Fibroblast of peridontal ligament (primary cell): ENCODE results near the gene MARCHF3.
"Not testable (repeated sequence)": the region's sequence is repeated elsewhere in the genome, so short reads cannot be mapped to it uniquely, and the experiment has no call there.

Experiments used
- DNase-seq: peaks from one replicate; pipeline ENCODE4 v3.0.0-alpha.2; 2010; ENCODE audit errors: extremely low read depth

MARCHF3 gene

GRCh38 chr5:126875303-126875785 is 155.0 kb downstream of the MARCHF3 start:
- DNase-seq = no peak

GRCh38 chr5:126872561-126873354 is 157.6 kb downstream of the MARCHF3 start:
- DNase-seq = peak; percentile 31

- no peak for DNase-seq
These were observed 158.9 kb downstream of the MARCHF3 start for GRCh38 chr5:126871441-126871840.

DNA sequence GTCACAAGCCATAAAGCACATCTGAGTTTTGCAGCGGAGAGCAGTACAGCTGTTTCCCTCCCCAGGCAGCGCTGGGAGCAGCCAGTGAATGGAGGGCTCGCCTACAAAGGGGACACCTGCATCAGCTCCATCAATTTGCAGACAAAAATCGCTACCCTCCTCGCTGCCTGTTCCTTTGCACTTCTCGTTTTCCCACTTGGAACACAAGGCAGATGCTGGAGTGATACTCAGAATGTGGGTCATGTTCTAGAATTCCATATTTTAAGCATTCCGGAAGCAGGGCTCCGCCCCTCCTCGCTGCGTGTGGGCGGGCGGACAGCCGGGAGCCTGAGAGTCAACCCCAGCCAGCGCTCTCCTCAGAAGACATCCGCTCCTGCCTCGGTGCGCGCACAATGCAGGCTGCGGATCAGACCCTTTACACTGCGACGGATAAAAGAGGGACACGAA is 161.3 kb downstream of the MARCHF3 start:
- DNase-seq = peak; percentile 33

DNA sequence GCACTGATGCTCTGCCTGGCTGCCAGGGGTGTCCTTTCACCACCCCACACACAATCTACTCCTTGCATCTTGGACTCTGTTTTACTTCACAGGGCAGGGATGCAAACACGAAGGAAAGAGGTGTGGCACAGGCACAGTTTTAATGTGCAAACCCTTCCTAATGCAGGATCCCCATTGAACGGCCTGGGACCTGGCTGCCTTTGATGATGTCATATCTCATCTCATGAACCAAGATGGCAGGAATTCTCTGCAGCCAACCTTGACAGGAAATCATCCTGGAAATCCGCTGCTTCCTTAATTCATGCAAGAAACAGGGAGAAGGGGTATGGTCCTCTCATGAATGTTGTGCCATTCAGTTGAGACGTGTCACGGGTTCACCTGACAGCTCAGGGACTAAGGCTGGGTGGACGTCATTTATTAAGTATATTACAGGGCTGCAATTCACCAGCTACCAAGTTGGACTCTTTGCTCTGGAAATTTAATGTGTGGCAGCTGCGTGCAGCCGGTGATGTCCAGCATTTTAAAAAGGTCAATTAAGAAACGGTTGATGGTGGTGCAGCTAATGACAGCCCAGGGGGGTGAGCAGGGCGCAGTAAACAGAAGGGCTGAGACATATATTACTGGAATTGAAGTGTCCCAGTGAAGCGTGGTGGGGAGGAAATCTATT is 161.9 kb downstream of the MARCHF3 start:
- DNase-seq = no peak

- no peak for DNase-seq
These were observed 163.3 kb downstream of the MARCHF3 start for GRCh38 chr5:126866851-126867636.

- peak; percentile 87 for DNase-seq
These were observed 165.1 kb downstream of the MARCHF3 start for GRCh38 chr5:126865299-126865698.

GRCh38 chr5:126864042-126864688 is 166.2 kb downstream of the MARCHF3 start:
- no peak for DNase-seq

DNA sequence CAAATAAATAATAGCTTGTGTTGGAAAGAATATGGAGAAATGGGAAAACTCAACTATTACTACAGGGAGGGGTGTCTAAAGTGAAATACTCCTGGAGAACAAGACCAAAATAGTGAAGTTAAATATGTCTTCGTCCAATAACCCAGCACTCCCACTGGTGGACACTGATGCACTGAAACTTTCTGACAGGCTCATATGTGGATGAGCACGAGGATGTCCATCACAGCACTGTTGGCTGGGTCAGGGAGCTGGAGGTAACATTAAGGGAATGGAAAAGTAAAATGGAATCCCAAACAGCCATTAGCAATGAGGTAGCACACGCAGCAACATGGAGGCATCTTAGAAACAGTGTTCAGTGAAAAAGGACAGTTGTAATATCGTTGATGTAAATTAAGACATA is 167.0 kb downstream of the MARCHF3 start:
- DNase-seq = no peak

GRCh38 chr5:126858441-126858840 is 171.9 kb downstream of the MARCHF3 start:
- DNase-seq = no peak

DNA sequence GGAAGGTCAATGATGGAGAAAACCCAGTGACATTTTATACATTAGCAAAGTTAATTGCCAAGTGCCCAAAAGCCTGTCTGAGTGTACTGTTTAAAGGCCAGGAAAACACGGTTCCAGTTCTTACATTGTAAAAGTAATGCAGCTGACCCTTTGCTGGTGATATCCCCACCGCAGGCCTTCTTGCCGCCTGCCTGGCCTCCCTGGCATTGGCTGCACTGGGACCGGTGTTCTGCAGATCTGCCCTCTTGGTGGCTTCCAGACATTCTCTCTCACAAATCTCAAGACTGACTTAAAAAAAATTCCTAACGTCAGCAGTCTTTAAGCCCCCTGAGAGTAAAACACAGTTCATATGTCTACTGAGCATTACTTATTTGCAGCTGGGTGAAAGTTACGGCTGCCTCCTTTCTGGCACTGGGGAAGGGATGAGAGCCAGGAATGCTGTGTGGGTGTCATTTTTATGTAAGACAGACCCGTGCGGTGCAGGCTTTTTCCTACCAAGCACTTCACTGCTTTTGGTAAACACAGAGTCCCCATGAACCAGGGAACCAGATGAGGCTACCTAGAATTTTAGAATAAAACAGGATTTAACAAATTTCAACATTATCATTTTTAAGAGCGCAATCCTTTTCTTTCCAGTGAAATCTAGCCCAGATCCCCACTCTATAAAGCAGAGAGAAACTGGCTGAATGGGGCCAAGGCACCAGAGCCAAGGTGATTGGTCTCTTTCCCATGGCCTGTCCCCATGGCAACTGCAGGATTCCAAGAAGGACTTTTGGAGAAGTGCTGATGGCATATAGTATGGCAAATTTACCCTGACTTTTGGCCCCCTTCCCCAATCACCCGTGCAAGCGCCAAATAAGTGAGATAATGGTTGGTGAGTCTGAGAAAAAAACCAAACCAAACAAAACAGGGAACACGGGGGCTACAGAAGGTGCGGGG is 172.6 kb downstream of the MARCHF3 start:
- peak; percentile 47 for DNase-seq

GRCh38 chr5:126855266-126855665 is 175.1 kb downstream of the MARCHF3 start:
- no peak for DNase-seq

GRCh38 chr5:126854526-126855110 is 175.7 kb downstream of the MARCHF3 start:
- no peak for DNase-seq

- not testable (repeated sequence) for DNase-seq
These were observed 176.6 kb downstream of the MARCHF3 start for GRCh38 chr5:126853541-126854307.

DNA sequence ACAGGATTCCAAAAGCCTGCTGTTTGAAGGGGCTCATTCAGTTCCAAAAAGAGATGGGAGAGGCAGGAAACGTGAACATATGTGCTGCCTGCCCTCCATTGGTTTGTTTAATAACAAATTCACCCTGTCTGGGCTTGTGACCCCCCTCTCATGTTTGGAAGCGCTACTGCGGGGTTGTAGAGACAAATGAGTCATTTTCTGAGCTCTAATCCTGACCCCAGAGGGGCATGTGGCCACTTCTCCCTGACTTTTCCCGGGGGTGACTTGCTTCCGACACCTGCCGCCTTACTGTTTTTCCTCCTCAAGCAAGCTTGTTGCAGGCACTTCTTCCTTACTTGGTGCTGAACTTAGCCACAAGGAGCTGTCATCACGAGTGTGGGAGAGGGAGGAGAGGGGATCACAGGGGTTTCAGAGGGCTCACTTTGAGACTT is 177.5 kb downstream of the MARCHF3 start:
- no peak for DNase-seq

DNA sequence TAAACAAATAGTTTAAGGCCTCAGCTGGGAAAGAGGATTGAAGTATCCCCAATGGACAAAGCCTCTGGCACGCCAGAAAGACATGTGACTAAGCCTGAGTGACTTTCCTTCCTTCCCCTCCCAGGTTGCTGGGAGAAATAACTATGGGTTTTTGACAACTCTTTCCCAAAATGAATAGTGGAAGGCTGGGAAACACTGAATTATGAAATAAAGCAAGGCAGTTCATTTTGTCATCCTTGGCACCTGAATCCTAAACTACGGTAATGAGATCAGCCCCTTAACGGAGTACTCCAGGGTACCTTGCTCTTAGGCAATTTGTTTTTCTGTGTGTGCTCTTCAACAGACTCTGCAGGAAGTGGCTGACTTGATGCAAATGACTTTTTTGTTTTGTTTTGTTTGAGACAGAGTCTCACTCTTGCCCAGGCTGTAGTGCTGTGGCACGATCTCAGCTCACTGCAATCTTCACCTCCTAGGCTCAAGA is 178.2 kb downstream of the MARCHF3 start:
- DNase-seq = peak; percentile 67

DNA sequence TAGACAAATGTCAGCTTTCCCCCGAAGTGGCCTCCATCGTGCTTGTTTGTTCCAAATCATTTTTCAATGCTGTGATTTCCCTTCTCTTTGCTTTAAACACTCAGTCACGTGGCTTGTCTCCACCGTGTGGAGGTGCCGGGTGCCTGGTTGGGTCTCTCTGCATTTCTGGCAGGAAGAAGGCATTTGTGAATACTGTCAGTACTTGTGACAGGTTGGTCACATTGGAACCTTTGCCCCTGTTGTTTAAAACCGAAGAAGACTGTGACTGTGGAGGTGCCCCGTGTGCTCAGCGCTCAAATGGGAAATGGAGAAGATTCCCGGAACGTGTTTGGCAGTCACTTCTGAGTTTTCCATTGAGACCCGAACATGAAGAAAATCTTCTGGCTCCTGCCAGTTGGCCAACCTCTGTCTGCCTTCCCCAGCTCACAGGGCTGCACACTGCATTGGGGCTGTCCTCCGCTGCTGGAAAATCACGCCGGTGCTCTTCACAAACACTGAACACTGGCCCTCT is 178.8 kb downstream of the MARCHF3 start:
- no peak for DNase-seq

DNA sequence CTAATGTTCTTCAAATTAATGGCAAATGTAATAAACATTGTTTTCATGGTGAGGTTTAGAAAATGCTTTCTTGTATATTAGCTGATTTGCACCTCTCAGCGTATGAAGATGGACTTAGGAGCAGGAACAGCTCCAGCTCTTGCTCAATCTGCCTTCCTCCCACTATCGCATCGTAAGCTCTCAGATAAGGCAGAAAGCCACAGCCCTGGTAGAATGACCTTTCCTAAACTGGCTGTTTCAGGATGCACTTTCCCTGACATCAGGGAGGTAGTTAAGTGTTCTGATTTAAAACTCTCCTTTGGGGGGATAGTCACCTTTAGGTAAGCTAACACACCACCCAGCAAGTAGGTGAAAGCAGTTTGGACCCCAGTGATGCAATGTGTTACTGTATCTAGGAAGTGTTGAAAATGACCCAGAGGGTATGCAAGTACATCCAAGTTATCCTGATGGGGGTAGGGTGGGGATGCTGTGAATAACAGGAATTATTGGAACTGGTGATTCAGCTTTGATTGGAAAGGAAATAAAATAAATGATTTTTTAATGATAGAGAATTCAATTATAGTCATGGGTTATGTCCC is 181.2 kb downstream of the MARCHF3 start:
- no peak for DNase-seq

DNA sequence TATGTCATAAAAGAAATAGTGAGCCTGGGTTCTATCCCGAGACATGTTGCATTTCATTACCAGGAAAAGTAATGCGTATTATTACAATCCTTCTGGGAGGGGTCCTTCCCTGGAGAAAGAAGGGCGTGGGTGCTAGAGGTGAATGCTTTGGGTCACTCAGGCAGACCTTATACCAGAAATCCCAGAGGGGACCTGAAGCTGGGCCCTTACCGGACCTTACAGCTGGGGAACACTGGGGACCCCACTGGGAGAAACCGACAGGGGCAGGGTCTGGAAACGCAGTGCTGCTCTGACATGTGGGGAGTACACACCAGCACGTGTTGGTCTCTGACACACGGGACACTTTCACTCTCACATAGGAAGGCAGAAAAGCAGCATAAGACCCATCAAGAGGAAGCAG is 182.1 kb downstream of the MARCHF3 start:
- no peak for DNase-seq
